ENCODE data around the gene TXLNG. TPM values are rescaled to one million over a fixed set of nuclear protein-coding genes. Genes with fewer than 3 reads are reported as not detected.

Gene TXLNG
- total RNA-seq, 1 donor from 2014 or later, result 25.8 TPM

- TF ChIP-seq, protein P1, sequence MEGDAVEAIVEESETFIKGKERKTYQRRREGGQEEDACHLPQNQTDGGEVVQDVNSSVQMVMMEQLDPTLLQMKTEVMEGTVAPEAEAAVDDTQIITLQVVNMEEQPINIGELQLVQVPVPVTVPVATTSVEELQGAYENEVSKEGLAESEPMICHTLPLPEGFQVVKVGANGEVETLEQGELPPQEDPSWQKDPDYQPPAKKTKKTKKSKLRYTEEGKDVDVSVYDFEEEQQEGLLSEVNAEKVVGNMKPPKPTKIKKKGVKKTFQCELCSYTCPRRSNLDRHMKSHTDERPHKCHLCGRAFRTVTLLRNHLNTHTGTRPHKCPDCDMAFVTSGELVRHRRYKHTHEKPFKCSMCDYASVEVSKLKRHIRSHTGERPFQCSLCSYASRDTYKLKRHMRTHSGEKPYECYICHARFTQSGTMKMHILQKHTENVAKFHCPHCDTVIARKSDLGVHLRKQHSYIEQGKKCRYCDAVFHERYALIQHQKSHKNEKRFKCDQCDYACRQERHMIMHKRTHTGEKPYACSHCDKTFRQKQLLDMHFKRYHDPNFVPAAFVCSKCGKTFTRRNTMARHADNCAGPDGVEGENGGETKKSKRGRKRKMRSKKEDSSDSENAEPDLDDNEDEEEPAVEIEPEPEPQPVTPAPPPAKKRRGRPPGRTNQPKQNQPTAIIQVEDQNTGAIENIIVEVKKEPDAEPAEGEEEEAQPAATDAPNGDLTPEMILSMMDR (IDR thresholded peaks at IDR 0.05; ENCODE audit: unreplicated experiment), result no peak
- no peaks in the 10 kb centered on the region for H3K9me3 Mint-ChIP-seq (ENCODE audit: low read depth)
- H3K27me3 Mint-ChIP-seq, result no peaks in the 10 kb centered on the region
- H3K4me3 Mint-ChIP-seq (ENCODE audit: low read depth), result no peak overlapping the region
- H3K4me1 Mint-ChIP-seq (ENCODE audit: low read depth), result peaks cover 19% of the 10 kb centered on the region
- peak overlapping the region; percentile 82 for H3K27ac Mint-ChIP-seq
- H3K36me3 Mint-ChIP-seq (ENCODE audit: insufficient read depth), result peaks cover 30% of the 10 kb centered on the region
- DNase-seq (ENCODE audit: low spot score, unreplicated experiment), result no peak
Measured at GRCh38 chrX:16839219-16839851, 53.1 kb downstream of the TXLNG start.

- DNase-seq (ENCODE audit: low spot score, unreplicated experiment), result no peak
- no peaks in the 10 kb centered on the region for H3K9me3 Mint-ChIP-seq (ENCODE audit: low read depth)
- H3K36me3 Mint-ChIP-seq (ENCODE audit: insufficient read depth), result peaks cover 33% of the 10 kb centered on the region
- peaks cover 19% of the 10 kb centered on the region for H3K4me1 Mint-ChIP-seq (ENCODE audit: low read depth)
- H3K27me3 Mint-ChIP-seq, result no peaks in the 10 kb centered on the region
- no peak overlapping the region for H3K27ac Mint-ChIP-seq
- TF ChIP-seq, protein P1 (IDR thresholded peaks at IDR 0.05; ENCODE audit: unreplicated experiment), result no peak
- H3K4me3 Mint-ChIP-seq (ENCODE audit: low read depth), result no peak overlapping the region
Measured at GRCh38 chrX:16839852-16840460, 53.7 kb downstream of the TXLNG start.

- Mint-ChIP-seq H3K27me3 (no peaks in the 10 kb centered on the region), H3K27ac (peak overlapping the region; percentile 59), H3K4me1 (ENCODE audit: low read depth) (peaks cover 17% of the 10 kb centered on the region), H3K4me3 (ENCODE audit: low read depth) (no peak overlapping the region), H3K36me3 (ENCODE audit: insufficient read depth) (peaks cover 35% of the 10 kb centered on the region), H3K9me3 (ENCODE audit: low read depth) (no peaks in the 10 kb centered on the region)
- no peak for DNase-seq (ENCODE audit: low spot score, unreplicated experiment)
- TF ChIP-seq, protein P1 (IDR thresholded peaks at IDR 0.05; ENCODE audit: unreplicated experiment), result no peak
Measured at GRCh38 chrX:16842684-16843083, 56.4 kb downstream of the TXLNG start.

DNA sequence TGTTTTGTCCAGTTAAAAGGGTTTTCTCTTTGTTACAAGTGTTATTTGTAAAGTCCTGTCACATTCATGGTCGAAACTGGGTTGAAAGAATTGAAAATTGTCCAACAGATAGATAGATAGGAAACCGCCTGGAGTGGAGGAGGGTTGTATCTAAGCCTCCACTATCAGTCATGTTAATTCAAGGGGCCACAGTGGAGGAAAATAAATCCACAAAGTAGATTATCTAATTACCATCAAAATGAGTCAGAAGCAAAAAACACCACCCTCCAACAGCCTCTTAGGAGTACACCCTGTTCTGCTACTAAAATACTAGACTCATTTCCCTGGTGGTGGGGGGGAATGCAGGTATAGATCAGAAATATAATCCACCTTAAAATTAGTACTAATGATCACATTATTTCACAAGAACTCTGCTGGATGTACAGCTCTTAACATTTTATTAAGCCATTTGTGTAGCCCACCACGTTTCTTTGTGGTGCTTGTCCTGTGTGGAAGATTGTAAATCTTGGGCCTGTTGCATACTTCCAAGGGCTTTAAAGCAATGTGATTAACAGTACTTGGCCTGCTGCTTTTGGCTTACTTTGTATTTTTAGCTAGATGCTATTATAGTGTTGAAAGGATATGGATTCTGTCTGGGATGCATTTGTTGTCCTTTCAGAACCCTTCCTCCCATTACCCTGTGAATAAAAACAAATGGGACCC, 57.1 kb downstream of the TXLNG start:
- Mint-ChIP-seq H3K4me3 (ENCODE audit: low read depth) (no peak overlapping the region), H3K27ac (peak overlapping the region; percentile 69), H3K27me3 (no peaks in the 10 kb centered on the region), H3K36me3 (ENCODE audit: insufficient read depth) (peaks cover 37% of the 10 kb centered on the region), H3K4me1 (ENCODE audit: low read depth) (peaks cover 17% of the 10 kb centered on the region), H3K9me3 (ENCODE audit: low read depth) (no peaks in the 10 kb centered on the region)
- TF ChIP-seq, protein P1 (IDR thresholded peaks at IDR 0.05; ENCODE audit: unreplicated experiment), result no peak
- no peak for DNase-seq (ENCODE audit: low spot score, unreplicated experiment)

DNA sequence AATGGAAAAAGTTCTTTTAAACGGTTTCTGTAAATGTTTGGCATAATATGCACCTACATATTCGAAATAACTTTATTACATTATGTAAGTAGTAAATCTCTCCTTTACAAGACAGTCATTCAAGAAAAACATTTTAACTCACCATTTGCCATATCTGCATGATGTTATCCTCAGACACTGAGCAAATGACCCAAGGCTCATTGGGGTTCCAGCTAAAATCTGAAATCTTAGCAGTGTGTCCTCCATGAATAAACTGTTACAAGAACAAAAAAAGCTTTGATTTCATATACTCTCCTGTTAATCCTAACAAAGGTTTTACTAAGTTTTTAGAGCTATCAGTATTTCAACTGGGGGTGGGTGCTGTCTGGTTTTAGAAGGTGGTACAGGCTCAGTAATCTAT, 59.4 kb downstream of the TXLNG start:
- Mint-ChIP-seq H3K4me3 (ENCODE audit: low read depth) (no peak overlapping the region), H3K27ac (no peak overlapping the region), H3K4me1 (ENCODE audit: low read depth) (peaks cover 5% of the 10 kb centered on the region), H3K36me3 (ENCODE audit: insufficient read depth) (peaks cover 41% of the 10 kb centered on the region), H3K27me3 (no peaks in the 10 kb centered on the region), H3K9me3 (ENCODE audit: low read depth) (no peaks in the 10 kb centered on the region)
- DNase-seq (ENCODE audit: low spot score, unreplicated experiment), result no peak
- TF ChIP-seq, protein P1 (IDR thresholded peaks at IDR 0.05; ENCODE audit: unreplicated experiment), result no peak
